ENCODE data around the gene PTCHD4.
"Not testable (repeated sequence)": the region's sequence is repeated elsewhere in the genome, so short reads cannot be mapped to it uniquely, and the experiment has no call there.

Gene PTCHD4

DNA sequence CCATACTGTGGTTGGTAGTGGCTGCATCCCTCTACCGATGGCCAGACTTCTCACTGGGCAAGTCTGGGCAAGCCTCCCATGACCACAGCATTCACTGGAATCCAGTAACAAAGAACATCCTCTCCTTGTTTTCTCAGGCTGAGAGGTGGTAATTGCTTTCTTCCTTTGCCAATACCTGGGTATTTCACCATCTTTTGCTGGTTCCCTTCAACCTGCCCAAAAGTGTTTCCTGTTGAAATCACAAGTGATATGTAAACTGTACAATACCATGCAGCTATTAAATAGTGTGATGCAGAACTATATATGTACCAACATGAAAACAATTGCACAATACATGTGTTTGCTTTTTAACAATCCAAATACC lies at the start of gene PTCHD4:
PTCHD4 (minus strand) TSS at position 55 of the 364 bp plus-strand sequence. CDS start 42,240 bp downstream, outside the sequence.
- DNase-seq (ENCODE audit: low read depth) = no peak

DNA sequence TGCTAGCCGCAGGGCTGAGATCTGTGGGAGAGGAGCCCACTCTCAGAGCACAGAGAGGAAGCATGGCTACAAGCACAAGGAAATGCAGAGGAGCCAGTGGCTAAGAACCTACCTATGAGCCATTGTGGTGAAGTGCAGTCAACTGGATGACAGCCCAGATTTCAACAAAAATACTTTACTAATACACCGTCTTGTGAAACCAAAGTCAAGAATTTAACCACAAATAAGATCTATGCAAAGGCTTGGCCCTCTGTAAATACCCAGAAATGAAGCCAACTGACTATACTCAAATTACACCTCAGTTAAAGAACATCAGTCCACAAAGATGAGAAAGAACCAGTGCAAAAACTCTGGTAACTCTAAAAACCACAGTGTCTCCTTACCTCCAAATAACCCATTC lies 40.1 kb upstream of the PTCHD4 start:
- no peak for DNase-seq (ENCODE audit: low read depth)

DNA sequence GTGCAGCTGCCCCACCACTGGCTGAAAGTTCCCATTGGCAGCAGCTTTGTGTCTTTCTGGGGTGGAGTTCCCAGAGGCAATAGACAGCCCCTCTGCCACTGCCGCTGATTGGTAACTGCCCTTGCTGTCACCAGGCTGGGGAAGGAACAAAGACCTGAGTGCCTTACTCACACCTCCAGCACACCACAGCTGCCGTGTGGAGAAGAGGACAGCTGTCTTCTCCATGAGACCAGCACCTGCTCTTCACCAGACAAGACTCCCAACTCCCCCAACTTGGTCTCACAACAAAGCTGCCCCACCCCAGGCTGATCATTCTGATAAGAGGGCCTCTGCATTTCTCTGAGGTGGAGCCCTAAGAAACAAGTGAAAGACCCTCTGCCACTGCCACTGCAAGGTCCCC lies 39.7 kb upstream of the PTCHD4 start:
- DNase-seq (ENCODE audit: low read depth) = no peak

DNA sequence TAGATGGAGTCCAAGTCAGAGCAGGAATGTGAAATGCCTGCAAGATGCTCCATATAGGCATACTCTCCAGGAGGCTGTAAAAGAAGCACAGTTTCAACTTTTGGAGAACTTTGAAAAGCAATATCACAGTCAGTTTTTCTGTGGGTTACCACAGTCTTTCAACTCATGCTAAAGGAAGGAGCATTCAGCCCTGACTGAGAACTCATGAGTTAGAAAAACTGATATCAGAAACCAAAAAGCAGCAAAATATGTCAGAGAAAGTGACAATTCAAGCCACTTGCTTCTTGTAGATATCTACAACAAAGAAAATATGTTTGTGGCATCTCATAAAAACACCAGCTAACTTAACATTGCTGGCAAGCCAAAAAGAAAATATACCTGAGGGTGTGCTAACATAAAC lies 36.1 kb upstream of the PTCHD4 start:
- no peak for DNase-seq (ENCODE audit: low read depth)

DNA sequence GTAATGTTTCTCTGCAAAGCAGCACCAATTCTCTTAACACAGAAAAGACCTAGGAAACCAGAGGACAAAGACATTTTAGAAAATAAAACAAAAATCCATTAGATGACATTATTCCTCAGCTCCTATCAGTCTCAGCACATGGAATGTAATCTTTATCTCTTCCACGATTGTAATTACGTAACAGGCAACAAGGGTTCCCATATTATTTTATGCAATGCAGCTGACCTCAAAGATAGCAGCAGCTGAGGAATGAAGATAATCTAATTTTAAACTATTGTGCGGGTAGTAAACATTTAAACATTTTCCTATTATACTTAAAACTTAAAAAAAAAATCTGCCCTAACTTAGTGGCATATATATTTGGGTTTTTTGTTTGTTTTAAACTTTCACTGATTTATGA lies 33.0 kb upstream of the PTCHD4 start:
- peak; percentile 21 for DNase-seq (ENCODE audit: low read depth)

DNA sequence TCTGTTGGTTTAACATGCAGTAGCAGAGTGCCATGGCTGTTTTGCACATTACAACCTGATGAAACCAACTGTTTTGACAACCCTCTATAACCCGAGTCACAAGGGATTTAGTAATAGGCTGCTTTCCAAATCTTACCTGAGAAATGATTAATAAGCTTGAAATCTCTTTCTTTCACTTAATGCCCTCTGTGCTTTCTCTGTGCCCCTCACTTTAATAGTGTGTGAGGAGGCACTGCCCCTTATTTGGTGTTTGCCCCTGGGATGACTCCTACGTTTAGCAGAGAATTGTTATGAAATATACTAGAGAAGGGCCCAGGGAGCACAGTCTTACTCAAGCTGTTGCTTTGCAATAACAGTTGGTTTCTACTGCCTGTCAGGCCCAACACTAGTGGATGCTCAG lies 31.0 kb upstream of the PTCHD4 start:
- no peak for DNase-seq (ENCODE audit: low read depth)

DNA sequence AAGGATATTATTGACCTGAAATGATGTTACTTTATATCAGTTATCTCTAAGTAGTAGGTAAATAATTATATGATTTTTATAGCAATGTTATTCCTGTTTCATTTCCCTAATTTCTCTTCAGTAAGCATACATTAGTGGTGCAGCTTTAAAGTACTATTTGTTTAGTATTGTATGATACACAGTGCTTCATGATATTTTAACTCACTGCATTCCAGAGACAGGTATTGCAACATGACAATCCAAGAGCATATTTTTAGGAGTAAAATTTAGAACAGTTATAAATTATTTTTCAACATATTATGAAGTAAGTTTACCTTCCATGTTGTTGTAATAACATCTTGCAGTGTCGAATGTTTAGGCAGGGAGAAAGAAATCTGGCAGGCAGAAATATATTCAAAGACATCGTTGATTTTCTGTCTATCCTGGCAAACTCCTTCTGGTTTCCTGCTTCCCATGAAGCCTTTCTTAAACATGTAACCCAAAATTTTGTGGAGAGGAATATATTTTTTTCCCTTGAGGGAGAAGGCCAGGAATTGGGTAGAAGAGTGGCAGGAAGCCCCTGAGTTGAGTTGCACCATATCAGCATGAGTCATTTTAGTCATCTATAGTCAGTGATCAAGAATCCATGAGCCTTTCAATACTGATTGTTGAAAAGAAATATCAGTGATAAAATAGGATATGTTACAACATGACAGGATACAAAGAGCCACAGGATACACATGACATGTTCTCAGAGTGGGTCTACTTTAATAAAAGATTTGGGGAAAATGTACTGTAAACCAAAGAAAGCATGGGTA lies 29.0 kb upstream of the PTCHD4 start:
- DNase-seq (ENCODE audit: low read depth) = no peak

DNA sequence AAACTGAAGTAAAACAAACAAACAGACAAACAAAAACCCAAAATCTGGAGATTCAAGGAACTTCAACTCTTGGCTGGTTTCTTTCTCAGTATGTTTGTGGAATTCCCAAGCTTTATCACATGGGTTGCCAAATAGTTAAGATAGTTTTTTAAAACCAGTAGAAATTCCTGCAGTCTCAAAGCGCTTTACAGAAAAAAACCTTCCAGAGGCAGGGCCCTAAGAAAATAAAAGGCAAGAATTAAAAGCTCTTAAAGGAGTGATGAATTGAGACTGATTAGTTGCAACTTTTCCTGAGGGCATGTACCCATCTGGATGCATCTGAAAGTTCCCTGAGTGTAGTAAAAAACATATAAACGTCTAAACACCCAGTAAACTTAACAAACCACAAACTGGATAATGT lies 25.9 kb upstream of the PTCHD4 start:
- DNase-seq (ENCODE audit: low read depth) = no peak

DNA sequence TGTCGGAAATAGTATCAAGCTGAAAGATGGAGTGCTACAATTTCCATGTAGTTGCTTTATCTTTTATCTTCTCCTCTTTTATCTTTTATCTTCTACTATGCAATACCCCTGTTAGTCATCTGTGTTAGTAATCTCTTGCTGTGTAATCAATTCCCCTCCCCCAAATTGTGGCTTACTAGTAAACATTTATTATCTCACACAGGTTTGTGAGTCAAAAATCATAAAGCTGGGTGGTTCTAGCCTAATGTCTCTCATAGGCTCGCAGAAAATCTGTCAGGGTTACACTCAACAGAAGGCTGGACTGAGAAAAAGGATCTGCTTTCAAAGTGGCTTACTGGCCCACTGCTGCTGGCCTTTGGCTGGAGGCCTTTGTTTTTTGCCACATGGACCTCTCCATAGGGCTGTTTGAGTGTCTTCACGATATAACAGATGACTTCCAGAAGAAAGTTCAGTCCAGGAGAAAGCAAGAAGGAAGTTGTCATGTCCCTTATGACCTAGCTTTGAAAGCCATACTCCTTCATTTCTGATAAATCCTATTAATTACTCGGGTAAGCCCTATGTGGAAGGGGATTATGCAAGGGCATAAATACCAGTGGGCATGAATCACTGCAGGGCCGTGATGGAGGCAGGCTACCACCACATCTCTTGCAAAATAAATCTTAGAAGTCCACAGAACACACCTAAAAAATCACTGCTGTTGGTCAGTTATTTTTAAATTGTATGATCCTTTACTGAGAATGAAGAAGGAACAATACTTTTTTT lies 24.5 kb upstream of the PTCHD4 start:
- no peak for DNase-seq (ENCODE audit: low read depth)

DNA sequence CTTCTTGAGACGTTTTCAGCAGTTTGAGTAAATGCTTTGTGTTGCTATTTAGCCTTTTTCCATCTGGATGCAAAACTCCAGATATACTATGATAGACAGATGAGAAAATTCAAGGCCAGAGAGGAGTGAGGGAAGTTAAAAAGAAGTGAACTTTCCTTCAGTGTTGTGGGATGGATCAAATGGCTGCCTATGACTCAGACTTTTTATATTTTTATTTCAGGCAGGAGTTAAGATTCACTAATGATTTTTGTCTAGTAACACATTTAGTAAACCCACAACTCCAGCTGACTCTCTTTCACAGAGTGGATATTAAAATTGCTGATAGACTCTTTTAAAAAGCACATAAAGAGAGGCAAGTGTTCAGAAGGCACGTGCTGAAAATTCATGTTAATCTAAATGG lies 23.2 kb upstream of the PTCHD4 start:
- DNase-seq (ENCODE audit: low read depth) = no peak

DNA sequence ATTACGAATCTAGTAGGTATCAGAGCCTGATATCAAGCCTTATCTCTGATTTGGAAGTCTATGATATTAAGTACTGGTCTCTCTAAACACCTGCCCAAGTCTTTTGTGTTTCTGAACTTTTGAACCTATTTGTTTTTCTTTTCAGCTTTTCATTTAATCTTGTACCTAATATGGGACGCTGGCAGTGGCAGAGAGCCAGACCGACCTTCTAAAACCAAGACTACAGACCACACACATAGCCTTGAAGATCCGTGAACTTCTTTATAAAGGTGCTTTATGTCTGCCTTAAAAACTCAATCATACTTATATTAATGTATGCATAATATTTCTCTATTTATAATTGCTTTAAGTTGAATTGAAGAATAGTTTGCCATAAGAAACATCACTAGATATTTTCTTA lies 12.6 kb upstream of the PTCHD4 start:
- no peak for DNase-seq (ENCODE audit: low read depth)

DNA sequence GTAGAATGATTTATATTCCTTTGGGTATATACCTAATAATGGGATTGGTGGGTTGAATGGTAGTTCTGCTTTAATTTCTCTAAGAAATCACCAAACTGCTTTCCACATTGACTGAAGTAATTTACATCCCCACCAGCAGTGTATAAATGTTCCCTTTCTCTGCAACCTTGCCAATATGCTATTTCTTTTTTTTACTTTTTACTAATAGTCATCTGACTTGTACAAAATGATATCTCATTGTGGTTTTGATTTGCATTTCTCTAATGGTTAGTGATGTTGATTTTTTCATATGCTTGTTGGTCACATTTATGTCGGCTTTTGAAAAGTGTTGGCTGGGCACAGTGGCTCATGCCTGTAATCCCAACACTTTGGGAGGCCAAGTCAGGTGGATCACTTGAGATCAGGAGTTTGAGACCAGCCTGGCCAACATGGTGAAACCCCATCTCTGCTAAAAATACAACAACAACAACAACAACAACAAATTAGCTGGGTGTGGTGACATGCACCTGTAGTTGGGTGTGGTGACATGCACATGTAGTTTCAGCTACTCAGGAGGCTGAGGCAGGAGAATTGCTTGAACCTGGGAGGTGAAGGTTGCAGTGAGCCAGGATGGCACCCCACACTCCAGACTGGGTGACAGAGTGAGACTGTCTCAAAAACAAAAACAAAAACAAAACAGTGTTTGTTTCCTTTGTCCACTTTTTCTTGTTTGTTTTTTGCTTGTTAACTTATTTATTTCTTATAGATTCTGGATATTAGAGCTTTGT lies 11.2 kb upstream of the PTCHD4 start:
- DNase-seq (ENCODE audit: low read depth) = not testable (repeated sequence)

DNA sequence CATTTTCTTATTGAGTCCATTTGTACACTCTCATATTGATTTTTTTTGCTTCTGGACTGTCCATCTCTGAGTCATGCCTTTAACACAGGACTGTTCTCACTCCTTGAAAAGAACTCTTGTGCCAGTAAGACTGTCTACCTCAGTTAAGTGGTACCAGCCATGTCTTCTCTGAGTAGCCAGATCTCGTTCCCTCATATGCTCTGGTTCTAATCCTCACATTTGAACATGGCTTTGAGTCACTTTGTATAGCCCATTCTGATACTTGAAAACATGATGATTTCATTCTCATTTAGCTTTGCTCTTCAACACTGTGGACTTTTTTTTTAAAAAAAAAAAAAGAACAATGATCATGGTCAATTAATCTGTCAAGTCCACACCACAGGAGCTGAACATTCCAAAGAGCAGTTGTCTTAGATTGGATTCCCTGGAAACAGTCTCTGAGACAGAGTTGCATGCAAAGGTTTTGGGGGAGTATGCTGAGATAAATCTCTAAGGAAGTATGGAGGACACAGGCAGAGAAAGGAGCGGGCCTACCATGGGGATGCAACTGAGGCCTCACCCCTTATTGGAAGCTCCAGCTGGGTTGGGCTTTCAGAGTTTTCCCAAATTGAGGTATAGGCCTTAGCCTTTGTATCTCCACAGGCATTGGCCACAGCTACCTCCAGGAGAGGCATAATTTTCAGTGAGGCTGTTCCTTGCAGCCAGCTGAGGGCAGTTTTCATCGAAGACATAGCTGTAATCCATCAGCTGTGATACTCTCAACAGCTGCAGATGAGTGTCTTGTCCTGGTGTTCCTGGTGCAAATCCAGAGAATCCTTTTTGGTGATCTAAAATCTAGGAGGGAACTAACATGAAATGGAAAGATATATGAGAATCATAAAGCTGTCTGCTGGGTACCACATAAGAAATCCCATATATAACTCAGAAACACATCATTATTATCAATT lies 6.0 kb upstream of the PTCHD4 start:
- DNase-seq (ENCODE audit: low read depth) = no peak

DNA sequence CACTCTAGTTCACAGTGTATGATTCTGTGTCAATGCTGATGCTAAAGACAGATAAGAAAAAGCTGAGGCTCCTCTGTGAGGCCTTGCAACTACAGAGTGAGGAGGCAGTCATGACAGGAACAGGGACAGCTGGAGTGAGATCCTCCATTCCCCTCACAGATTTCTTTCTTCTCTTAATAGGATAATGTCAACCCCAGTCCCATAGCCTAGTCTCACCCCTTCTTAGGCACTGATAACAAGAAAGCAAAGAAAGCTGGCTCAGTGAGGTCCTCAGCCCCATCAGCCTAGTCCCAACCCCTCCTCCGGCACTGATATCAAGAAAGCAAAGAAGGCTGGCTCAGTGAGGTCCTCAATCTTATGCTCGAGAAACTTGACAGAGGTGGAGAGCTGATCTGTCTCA lies 2.1 kb upstream of the PTCHD4 start:
- no peak for DNase-seq (ENCODE audit: low read depth)

DNA sequence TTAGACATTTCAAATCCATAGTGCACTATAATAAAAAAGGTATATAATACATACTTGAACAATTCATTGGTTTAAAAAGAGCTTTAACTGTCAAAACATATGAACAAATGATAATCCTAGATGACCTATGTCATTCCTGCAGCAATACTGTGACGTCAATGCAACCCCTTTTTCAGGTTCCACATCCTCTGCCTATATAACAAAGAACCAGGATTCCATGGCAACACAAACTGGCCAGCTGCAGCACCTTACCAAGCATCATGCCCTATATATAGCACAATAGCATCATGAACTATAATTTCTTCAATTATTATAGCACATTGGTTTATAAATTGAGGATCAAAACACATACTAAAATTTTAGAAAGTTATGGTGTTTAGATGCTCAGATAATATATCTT lies 578 bp upstream of the PTCHD4 start:
- no peak for DNase-seq (ENCODE audit: low read depth)

DNA sequence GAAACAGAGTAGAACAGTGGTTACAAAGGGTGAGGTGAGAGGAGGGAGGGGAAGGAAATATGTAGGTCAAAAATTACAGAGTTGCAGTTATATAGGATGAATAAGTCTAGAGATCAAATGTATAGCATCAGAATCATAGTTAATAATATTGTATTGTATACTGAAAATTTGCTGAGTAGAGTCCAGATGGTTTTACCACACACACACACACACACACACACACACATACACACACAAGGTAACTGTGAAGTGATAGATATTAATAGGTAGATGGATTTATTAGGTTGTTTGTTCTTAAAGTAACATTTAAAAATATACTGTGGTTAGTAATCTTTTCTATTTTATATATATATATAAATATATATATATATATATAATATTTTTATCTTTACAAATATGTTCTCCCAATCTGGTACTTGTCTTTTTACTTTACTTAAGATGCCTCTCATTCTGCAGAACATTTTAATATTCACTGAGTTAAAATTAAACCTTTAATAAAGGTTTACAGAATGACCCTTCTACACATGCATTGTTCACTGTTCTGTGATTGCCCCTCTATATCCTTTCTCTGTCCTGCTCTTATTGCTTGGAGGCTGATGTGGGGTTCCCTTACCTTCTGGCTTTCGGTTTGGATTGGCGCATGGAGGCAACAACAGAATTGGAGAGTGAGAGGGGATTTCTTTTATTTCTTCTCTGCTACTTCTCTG lies 408 bp downstream of the PTCHD4 start:
- DNase-seq (ENCODE audit: low read depth) = no peak

DNA sequence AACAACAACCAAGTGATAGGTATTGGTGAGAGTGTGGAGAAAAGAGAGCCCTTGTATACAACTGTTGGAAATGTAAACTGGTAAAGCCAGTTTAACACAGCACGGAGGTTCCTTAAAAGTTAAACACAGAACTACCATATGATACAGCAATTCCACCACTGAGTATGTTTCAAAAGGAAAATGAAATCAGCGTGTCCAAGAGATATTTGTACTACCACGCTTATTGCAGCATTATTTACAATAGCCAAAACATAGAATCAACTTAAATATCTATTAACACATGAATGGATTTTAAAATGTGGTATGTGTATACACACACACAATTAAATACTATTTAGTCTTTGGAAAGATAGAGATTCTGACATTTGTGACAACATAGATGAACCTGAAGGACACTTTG lies 1.1 kb downstream of the PTCHD4 start:
- DNase-seq (ENCODE audit: low read depth) = no peak

DNA sequence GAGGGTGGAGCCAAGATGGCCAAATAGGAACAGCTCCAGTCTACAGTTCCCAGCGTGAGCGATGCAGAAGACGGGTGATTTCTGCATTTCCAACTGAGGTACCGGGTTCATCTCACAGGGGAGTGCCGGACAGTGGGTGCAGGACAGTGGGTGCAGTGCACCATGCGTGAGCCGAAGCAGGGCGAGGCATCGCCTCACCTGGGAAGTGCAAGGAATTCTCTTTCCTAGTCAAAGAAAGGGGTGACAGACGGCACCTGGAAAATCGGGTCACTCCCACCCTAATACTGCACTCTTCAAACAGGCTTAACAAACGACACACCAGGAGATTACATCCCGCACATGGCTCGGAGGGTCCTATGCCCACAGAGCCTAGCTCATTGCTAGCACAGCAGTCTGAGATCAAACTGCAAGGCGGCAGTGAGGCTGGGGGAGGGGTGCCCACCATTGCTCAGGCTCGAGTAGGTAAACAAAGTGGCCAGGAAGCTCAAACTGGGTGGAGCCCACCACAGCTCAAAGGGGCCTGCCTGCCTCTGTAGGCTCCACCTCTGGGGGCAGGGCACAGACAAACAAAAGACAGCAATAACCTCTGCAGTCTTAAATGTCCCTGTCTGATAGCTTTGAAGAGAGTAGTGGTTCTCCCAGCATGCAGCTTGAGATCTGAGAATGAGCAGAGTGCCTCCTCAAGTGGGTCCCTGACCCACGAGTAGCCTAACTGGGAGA lies 8.4 kb downstream of the PTCHD4 start:
- DNase-seq (ENCODE audit: low read depth) = not testable (repeated sequence)

DNA sequence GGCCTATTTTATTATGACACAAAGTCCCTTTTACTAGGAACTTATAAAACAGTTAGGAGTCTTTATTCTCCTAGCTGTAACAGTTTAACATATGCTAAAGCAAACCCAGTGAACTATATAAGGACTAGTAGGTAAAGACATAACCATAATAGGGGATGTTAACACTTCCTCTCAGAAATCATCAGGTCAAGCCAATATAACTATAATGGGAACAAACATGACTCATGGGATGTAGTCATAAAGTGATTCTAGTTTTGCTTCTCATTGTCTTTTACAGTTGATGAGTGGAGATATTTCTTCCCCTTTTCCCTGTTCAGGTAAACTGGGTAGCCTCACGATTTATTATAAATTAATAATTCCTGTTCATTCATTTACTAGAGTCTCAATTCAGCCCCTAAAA lies 9.7 kb downstream of the PTCHD4 start:
- no peak for DNase-seq (ENCODE audit: low read depth)

DNA sequence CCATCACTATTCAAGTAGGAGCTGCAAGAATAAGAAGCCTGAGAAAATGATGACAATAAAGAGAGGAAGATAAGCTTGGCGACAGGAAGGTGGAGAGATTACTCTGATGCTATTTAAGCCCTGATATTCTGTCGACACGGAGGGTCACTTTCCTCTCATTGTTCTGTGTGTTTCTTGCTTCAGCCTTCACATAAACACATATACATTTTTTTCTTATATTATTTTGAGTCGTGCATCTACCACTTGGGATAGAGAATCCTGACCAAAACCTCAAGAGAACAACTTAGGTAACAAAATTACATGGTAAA lies 10.5 kb downstream of the PTCHD4 start:
- no peak for DNase-seq (ENCODE audit: low read depth)
